WTC11 (cell line): ENCODE results near the gene PDYN. TPM values are rescaled to one million over a fixed set of nuclear protein-coding genes. Genes with fewer than 3 reads are reported as not detected.

Experiments used
- ATAC-seq: fragments of 200-7000 bp; cut with Tn5 transposase; 2 replicates; pipeline ENCODE4 v1.10.0; 2021; ENCODE audit warnings: mild to moderate bottlenecking, moderate library complexity
- CTCF ChIA-PET: fragments of 300-600 bp; sonication (Branson Sonifier 250); formaldehyde crosslinking; loops from one replicate; lab custom pipeline; 2021; ENCODE audit warnings: antibody characterized with exemption; lab: Charles Lee
- POLR2A ChIA-PET: fragments of 350-600 bp; sonication (Branson Sonifier 250); formaldehyde crosslinking; loops from one replicate; lab custom pipeline; 2021; ENCODE audit warnings: antibody characterized with exemption; lab: Charles Lee
- DNase-seq: peaks from one replicate; pipeline ENCODE4 v3.0.0; 2021; ENCODE audit warnings: low spot score
- H3K27ac Mint-ChIP-seq: 2 replicates; pipeline ENCODE4 v1.8.0; 2021; ENCODE audit warnings: mixed read lengths
- H3K27me3 Mint-ChIP-seq: 2 replicates; pipeline ENCODE4 v1.8.0; 2021; ENCODE audit warnings: low read depth, mild to moderate bottlenecking, moderate library complexity, mixed read lengths
- H3K36me3 Mint-ChIP-seq: 2 replicates; pipeline ENCODE4 v1.8.0; 2021; ENCODE audit warnings: mixed read lengths
- H3K4me1 Mint-ChIP-seq: 2 replicates; pipeline ENCODE4 v1.8.0; 2022; ENCODE audit warnings: mixed read lengths
- H3K4me3 Mint-ChIP-seq: 2 replicates; pipeline ENCODE4 v1.8.0; 2021; ENCODE audit warnings: mild to moderate bottlenecking, moderate library complexity, mixed read lengths
- H3K9me3 Mint-ChIP-seq: 2 replicates; pipeline ENCODE4 v1.8.0; 2021; ENCODE audit warnings: mixed read lengths
- E2F1 ChIP-seq: sonication (generic); formaldehyde crosslinking; IDR thresholded peaks from 2 replicates; pipeline ENCODE4 v1.8.0; 2022; ENCODE audit warnings: mild to moderate bottlenecking, missing genetic modification reagents
- E2F5 ChIP-seq: sonication (generic); formaldehyde crosslinking; IDR thresholded peaks from 2 replicates; pipeline ENCODE4 v1.8.1; 2022; ENCODE audit warnings: mild to moderate bottlenecking, moderate library complexity, missing genetic modification reagents
- EMX1 ChIP-seq: fragments of 250-450 bp; sonication (Bioruptor Pico); IDR thresholded peaks from 2 replicates; pipeline ENCODE4 v1.8.0; 2021; ENCODE audit warnings: mild to moderate bottlenecking
- HMGA2 ChIP-seq: fragments of 250-450 bp; sonication (Bioruptor Pico); IDR thresholded peaks from 2 replicates; pipeline ENCODE4 v1.4.0; 2021; ENCODE audit warnings: mild to moderate bottlenecking, moderate library complexity
- KAT7 ChIP-seq: sonication (generic); formaldehyde crosslinking; IDR thresholded peaks from 2 replicates; pipeline ENCODE4 v1.8.1; 2023; ENCODE audit warnings: missing genetic modification reagents, mild to moderate bottlenecking, borderline replicate concordance
- MAX ChIP-seq: sonication (generic); formaldehyde crosslinking; IDR thresholded peaks from 2 replicates; pipeline ENCODE4 v1.8.0; 2022; ENCODE audit warnings: mild to moderate bottlenecking, missing genetic modification reagents
- NFATC4 ChIP-seq: fragments of 250-450 bp; sonication (Bioruptor Pico); IDR thresholded peaks from 2 replicates; pipeline ENCODE4 v1.9.0; 2021; ENCODE audit warnings: mild to moderate bottlenecking
- NR2C2 ChIP-seq: sonication (generic); formaldehyde crosslinking; IDR thresholded peaks from 2 replicates; pipeline ENCODE4 v1.8.0; 2022; ENCODE audit warnings: mild to moderate bottlenecking, missing genetic modification reagents
- SP1 ChIP-seq: sonication (generic); formaldehyde crosslinking; conservative IDR thresholded peaks from 2 replicates; pipeline ENCODE4 v1.8.1; 2022; ENCODE audit warnings: missing genetic modification reagents
- ZBTB21 ChIP-seq: sonication (generic); formaldehyde crosslinking; IDR thresholded peaks from 2 replicates; pipeline ENCODE4 v1.8.1; 2023; ENCODE audit warnings: mild to moderate bottlenecking, missing genetic modification reagents, borderline replicate concordance
- ZMAT4 ChIP-seq: fragments of 250-450 bp; sonication (Bioruptor Pico); IDR thresholded peaks from 2 replicates; pipeline ENCODE4 v1.9.0; 2021; ENCODE audit warnings: mild to moderate bottlenecking
- ZNF121 ChIP-seq: sonication (generic); formaldehyde crosslinking; IDR thresholded peaks from 2 replicates; pipeline ENCODE4 v1.8.0; 2023; ENCODE audit warnings: missing genetic modification reagents
- ZNF138 ChIP-seq: sonication (generic); formaldehyde crosslinking; conservative IDR thresholded peaks from 2 replicates; pipeline ENCODE4 v1.8.1; 2022; ENCODE audit warnings: mild to moderate bottlenecking, moderate library complexity, missing genetic modification reagents
- ZNF263 ChIP-seq: sonication (generic); formaldehyde crosslinking; IDR thresholded peaks from 2 replicates; pipeline ENCODE4 v1.8.1; 2022; ENCODE audit warnings: low read depth, mild to moderate bottlenecking, moderate library complexity, missing genetic modification reagents
- ZNF416 ChIP-seq: fragments of 250-450 bp; sonication (Bioruptor Pico); IDR thresholded peaks from 2 replicates; pipeline ENCODE4 v1.9.0; 2021; ENCODE audit warnings: mild to moderate bottlenecking, inconsistent platforms
- ZNF671 ChIP-seq: fragments of 250-450 bp; sonication (Bioruptor Pico); IDR thresholded peaks from 2 replicates; pipeline ENCODE4 v1.8.0; 2021; ENCODE audit warnings: mild to moderate bottlenecking
- total RNA-seq: library from RNA; stranded (reverse); gene quantifications from 3 replicates; pipeline ENCODE4 v1.2.3, GENCODE V29; 2021
- TF ChIP-seq, protein P1 (sequence below): sonication (generic); formaldehyde crosslinking; conservative IDR thresholded peaks from 2 replicates; pipeline ENCODE4 v1.8.1; 2022; ENCODE audit warnings: mild to moderate bottlenecking, missing genetic modification reagents
- TF ChIP-seq, protein P2 (sequence below): sonication (generic); formaldehyde crosslinking; IDR thresholded peaks from 2 replicates; pipeline ENCODE4 v1.8.1; 2023; ENCODE audit warnings: mild to moderate bottlenecking, moderate library complexity, missing genetic modification reagents
- TF ChIP-seq, protein P3 (sequence below): sonication (generic); formaldehyde crosslinking; IDR thresholded peaks from 2 replicates; pipeline ENCODE4 v1.8.0; 2023; ENCODE audit warnings: missing genetic modification reagents, mild to moderate bottlenecking, borderline replicate concordance
- TF ChIP-seq, protein P4 (sequence below): fragments of 250-450 bp; sonication (Bioruptor Pico); IDR thresholded peaks from 2 replicates; pipeline ENCODE4 v1.8.0; 2021; ENCODE audit warnings: mild to moderate bottlenecking

Gene PDYN
- total RNA-seq, 1 experiment from 2014 or later: 0.28 TPM

GRCh38 chr20:1964061-1964460 lies 29.8 kb downstream of the PDYN start (continued):
- TF ChIP-seq SP1 (no peak), ZNF121 (CRISPR knock-in tag) (no peak), MAX (no peak), EMX1 (CRISPR knock-in tag) (no peak), E2F1 (CRISPR knock-in tag) (no peak), ZBTB21 (CRISPR knock-in tag) (no peak), ZMAT4 (CRISPR knock-in tag) (no peak), NFATC4 (CRISPR knock-in tag) (no peak)
- TF ChIP-seq, protein P1, sequence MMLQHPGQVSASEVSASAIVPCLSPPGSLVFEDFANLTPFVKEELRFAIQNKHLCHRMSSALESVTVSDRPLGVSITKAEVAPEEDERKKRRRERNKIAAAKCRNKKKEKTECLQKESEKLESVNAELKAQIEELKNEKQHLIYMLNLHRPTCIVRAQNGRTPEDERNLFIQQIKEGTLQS (CRISPR knock-in tag): no peak
- TF ChIP-seq, protein P2, sequence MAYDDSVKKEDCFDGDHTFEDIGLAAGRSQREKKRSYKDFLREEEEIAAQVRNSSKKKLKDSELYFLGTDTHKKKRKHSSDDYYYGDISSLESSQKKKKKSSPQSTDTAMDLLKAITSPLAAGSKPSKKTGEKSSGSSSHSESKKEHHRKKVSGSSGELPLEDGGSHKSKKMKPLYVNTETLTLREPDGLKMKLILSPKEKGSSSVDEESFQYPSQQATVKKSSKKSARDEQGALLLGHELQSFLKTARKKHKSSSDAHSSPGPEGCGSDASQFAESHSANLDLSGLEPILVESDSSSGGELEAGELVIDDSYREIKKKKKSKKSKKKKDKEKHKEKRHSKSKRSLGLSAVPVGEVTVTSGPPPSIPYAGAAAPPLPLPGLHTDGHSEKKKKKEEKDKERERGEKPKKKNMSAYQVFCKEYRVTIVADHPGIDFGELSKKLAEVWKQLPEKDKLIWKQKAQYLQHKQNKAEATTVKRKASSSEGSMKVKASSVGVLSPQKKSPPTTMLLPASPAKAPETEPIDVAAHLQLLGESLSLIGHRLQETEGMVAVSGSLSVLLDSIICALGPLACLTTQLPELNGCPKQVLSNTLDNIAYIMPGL (CRISPR knock-in tag): no peak

DNA sequence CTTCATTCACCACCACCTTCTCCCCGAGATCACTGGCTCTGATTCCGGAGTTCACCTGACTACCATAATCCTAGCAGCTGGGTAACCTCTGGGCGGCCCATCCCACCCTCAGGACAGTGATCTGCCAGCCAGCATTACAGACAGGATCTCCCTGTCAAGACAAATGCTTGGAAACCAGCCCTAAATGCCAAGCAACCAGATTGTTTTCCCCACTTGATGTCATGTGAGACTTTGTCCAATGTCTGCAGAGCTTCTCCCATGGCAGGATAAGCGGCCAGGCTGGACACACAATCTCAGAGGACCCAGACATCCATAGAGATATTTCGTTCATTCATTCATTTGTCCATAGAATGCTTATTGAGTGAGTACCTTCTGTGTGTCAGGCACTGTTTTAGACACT lies 32.5 kb downstream of the PDYN start:
- TF ChIP-seq ZNF138 (CRISPR knock-in tag) (no peak), ZNF416 (no peak), HMGA2 (CRISPR knock-in tag) (no peak), EMX1 (CRISPR knock-in tag) (no peak), ZNF263 (no peak), ZNF121 (CRISPR knock-in tag) (no peak), KAT7 (CRISPR knock-in tag) (no peak), NR2C2 (CRISPR knock-in tag) (no peak), E2F5 (no peak), ZNF671 (CRISPR knock-in tag) (no peak)
- TF ChIP-seq, protein P3, sequence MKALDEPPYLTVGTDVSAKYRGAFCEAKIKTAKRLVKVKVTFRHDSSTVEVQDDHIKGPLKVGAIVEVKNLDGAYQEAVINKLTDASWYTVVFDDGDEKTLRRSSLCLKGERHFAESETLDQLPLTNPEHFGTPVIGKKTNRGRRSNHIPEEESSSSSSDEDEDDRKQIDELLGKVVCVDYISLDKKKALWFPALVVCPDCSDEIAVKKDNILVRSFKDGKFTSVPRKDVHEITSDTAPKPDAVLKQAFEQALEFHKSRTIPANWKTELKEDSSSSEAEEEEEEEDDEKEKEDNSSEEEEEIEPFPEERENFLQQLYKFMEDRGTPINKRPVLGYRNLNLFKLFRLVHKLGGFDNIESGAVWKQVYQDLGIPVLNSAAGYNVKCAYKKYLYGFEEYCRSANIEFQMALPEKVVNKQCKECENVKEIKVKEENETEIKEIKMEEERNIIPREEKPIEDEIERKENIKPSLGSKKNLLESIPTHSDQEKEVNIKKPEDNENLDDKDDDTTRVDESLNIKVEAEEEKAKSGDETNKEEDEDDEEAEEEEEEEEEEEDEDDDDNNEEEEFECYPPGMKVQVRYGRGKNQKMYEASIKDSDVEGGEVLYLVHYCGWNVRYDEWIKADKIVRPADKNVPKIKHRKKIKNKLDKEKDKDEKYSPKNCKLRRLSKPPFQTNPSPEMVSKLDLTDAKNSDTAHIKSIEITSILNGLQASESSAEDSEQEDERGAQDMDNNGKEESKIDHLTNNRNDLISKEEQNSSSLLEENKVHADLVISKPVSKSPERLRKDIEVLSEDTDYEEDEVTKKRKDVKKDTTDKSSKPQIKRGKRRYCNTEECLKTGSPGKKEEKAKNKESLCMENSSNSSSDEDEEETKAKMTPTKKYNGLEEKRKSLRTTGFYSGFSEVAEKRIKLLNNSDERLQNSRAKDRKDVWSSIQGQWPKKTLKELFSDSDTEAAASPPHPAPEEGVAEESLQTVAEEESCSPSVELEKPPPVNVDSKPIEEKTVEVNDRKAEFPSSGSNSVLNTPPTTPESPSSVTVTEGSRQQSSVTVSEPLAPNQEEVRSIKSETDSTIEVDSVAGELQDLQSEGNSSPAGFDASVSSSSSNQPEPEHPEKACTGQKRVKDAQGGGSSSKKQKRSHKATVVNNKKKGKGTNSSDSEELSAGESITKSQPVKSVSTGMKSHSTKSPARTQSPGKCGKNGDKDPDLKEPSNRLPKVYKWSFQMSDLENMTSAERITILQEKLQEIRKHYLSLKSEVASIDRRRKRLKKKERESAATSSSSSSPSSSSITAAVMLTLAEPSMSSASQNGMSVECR: no peak
- TF ChIP-seq, protein P2 (CRISPR knock-in tag): no peak
- TF ChIP-seq, protein P4, sequence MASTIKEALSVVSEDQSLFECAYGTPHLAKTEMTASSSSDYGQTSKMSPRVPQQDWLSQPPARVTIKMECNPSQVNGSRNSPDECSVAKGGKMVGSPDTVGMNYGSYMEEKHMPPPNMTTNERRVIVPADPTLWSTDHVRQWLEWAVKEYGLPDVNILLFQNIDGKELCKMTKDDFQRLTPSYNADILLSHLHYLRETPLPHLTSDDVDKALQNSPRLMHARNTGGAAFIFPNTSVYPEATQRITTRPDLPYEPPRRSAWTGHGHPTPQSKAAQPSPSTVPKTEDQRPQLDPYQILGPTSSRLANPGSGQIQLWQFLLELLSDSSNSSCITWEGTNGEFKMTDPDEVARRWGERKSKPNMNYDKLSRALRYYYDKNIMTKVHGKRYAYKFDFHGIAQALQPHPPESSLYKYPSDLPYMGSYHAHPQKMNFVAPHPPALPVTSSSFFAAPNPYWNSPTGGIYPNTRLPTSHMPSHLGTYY (CRISPR knock-in tag): no peak
- Mint-ChIP-seq H3K4me1 (peaks cover 37% of the 10 kb centered on the region), H3K27ac (no peak overlapping the region), H3K36me3 (no peaks in the 10 kb centered on the region), H3K4me3 (no peak overlapping the region), H3K27me3 (peaks cover 18% of the 10 kb centered on the region), H3K9me3 (no peaks in the 10 kb centered on the region)
- POLR2A ChIA-PET: no interaction called here
- DNase-seq (no peak), ATAC-seq (no peak)
- CTCF ChIA-PET: interaction anchor here (0.6 to 1.2 kb wide), 2 partner anchors 132 to 562 kb away, joined by 3 to 4 read pairs; no protein-coding TSS in a partner anchor
